ENCODE data around the gene CEP57.

DNA sequence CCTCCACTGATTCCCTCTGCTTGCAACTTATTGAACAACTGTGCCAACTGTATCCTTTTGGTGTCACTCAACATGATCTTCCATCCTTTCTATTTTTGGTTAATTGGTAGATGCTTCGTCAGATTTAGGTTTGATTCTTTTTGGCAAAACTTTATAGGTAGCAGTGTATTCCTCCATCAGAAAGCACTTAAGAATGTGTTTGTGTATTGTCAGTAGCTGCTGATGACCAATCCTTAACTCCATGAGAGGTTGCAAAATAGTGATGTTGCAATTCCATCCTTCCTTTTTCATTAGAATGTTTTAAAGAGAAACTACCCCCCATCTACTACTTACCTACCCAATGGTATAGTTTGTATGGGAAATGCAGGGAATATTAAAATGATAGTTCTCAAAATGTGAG lies 22.8 kb upstream of the CEP57 start:
- TF ChIP-seq, protein P1, sequence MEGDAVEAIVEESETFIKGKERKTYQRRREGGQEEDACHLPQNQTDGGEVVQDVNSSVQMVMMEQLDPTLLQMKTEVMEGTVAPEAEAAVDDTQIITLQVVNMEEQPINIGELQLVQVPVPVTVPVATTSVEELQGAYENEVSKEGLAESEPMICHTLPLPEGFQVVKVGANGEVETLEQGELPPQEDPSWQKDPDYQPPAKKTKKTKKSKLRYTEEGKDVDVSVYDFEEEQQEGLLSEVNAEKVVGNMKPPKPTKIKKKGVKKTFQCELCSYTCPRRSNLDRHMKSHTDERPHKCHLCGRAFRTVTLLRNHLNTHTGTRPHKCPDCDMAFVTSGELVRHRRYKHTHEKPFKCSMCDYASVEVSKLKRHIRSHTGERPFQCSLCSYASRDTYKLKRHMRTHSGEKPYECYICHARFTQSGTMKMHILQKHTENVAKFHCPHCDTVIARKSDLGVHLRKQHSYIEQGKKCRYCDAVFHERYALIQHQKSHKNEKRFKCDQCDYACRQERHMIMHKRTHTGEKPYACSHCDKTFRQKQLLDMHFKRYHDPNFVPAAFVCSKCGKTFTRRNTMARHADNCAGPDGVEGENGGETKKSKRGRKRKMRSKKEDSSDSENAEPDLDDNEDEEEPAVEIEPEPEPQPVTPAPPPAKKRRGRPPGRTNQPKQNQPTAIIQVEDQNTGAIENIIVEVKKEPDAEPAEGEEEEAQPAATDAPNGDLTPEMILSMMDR (IDR thresholded peaks at IDR 0.05): no peak
- no peak for TF ChIP-seq POLR2AphosphoS5 (IDR thresholded peaks at IDR 0.05)
